Endothelial cell of umbilical vein (primary cell): ENCODE results near the gene XYLT1.

ENCODE experiments used
- CTCF ChIP-seq, 2 donors: IDR thresholded peaks; 1 replicate in 1 of 2; 2 replicates in 1 of 2; pipeline ENCODE4 v1.5.1; 2011; ENCODE audit warnings: low read length in 2 of 2, mild to moderate bottlenecking in 2 of 2, moderate library complexity in 2 of 2, control low read depth in 1 of 2, inconsistent platforms in 1 of 2, low read depth in 1 of 2; ENCODE audit not compliant: insufficient read depth in 1 of 2; ENCODE audit errors: extremely low read depth in 1 of 2
- MAX ChIP-seq: IDR thresholded peaks from 2 replicates; pipeline ENCODE4 v1.6.1; 2011; ENCODE audit not compliant: insufficient read depth, insufficient read length
- MYC ChIP-seq: IDR thresholded peaks from one replicate; pipeline ENCODE4 v1.6.1; 2011; ENCODE audit warnings: mild to moderate bottlenecking, low read depth, low read length
- POLR2A ChIP-seq: IDR thresholded peaks from 2 replicates; pipeline ENCODE4 v1.6.1; 2012; ENCODE audit warnings: low read depth, mild to moderate bottlenecking, control low read depth, low read length

GRCh38 chr16:17459903-17460521 is 10.7 kb downstream of the XYLT1 start:
- TF ChIP-seq CTCF (IDR thresholded peaks at IDR 0.05; ENCODE audit: extremely low read depth in 1 of 2, insufficient read depth in 1 of 2, low read depth in 1 of 2, low read length in 2 of 2): no peak
- no peak for TF ChIP-seq POLR2A
- TF ChIP-seq MYC: no peak
- TF ChIP-seq MAX: no peak
